ENCODE measurements around the gene ERP44. TPM values are rescaled to one million over a fixed set of nuclear protein-coding genes. Genes with fewer than 3 reads are reported as not detected.

ERP44 gene
- total RNA-seq, 1 experiment from 2014 or later: 9.4 TPM

DNA sequence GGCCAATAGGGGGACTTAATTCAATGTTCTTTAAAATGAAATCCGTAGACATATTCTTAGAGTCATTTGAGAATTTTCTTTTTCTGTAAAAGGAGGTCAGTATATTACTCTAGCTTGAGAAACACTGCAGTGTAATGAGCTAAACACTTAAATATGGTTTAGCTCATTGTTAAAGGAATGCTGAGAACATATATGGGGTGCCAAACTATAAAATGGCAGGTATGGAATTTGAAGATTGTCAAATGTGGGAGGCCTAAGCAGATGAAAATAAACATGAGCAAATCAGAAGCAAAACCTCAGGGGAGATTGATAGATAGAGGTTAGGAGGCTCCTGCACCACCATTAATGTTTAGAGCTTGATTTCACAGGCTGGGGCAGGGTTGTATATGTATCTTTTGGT lies 134.5 kb downstream of the ERP44 start:
- ATAC-seq (no peak), DNase-seq (ENCODE audit: low read depth, low spot score) (no peak)
- TF ChIP-seq YY1 (IDR thresholded peaks at IDR 0.05; ENCODE audit: extremely low read depth, insufficient replicate concordance, low read depth, low read length): no peak
- no peak for TF ChIP-seq JUND (IDR thresholded peaks at IDR 0.05)
- no peak for TF ChIP-seq ELF1 (IDR thresholded peaks at IDR 0.05; ENCODE audit: borderline replicate concordance, low read depth)
- CTCF ChIA-PET: no interaction called here
- Histone ChIP-seq H3K27me3 (ENCODE audit: insufficient read depth, low read length) (no peaks in the 10 kb centered on the region), H3K9me3 (ENCODE audit: control insufficient read depth in 1 of 2, insufficient read depth in 1 of 2, low read depth in 1 of 2, low read length in 2 of 2) (no peaks in the 10 kb centered on the region), H3K4me3 (replicated peaks in 1 of 2; ENCODE audit: low read depth in 1 of 2, low read length in 2 of 2) (no peak overlapping the region), H3K4me2 (ENCODE audit: low read length) (no peak overlapping the region), H3K27ac (ENCODE audit: low read depth, low read length) (no peak overlapping the region), H3K9me2 (ENCODE audit: insufficient read depth) (no peaks in the 10 kb centered on the region), H2AFZ (ENCODE audit: low read depth, low read length, poor library complexity, severe bottlenecking) (no peak overlapping the region), H4K20me1 (ENCODE audit: insufficient read depth) (no peaks in the 10 kb centered on the region), H3K9ac (ENCODE audit: low read length) (no peak overlapping the region), H3K36me3 (ENCODE audit: control insufficient read depth in 1 of 2, insufficient read depth in 2 of 2, low read length in 2 of 2) (no peaks in the 10 kb centered on the region), H3K79me2 (ENCODE audit: insufficient read depth, low read length) (no peaks in the 10 kb centered on the region), H3K4me1 (ENCODE audit: control insufficient read depth in 1 of 2, insufficient read depth in 2 of 2, low read length in 2 of 2) (peaks cover 15 to 18% of the 10 kb centered on the region in 2 experiments)
- POLR2A ChIA-PET: no interaction called here
- intact Hi-C loops (cut with micrococcal nuclease): loop anchor here (10.0 kb wide), 1 partner anchor 140 kb away; the partner anchor contains the start of gene NR4A3
- RAD21 ChIA-PET (ENCODE audit: low non-redundant PET in 1 of 2, low total read pairs in 2 of 2, uncharacterized antibody in 2 of 2, unreplicated experiment in 2 of 2): no interaction called here
- BruUV-seq (replicated peaks): no TSS peak

GRCh38 chr9:99962680-99963261 lies 136.0 kb downstream of the ERP44 start:
- Histone ChIP-seq H3K4me1 (ENCODE audit: control insufficient read depth in 1 of 2, insufficient read depth in 2 of 2, low read length in 2 of 2) (peaks cover 15 to 18% of the 10 kb centered on the region in 2 experiments), H3K79me2 (ENCODE audit: insufficient read depth, low read length) (no peaks in the 10 kb centered on the region), H3K9me2 (ENCODE audit: insufficient read depth) (no peaks in the 10 kb centered on the region), H3K4me2 (ENCODE audit: low read length) (no peak overlapping the region), H2AFZ (ENCODE audit: low read depth, low read length, poor library complexity, severe bottlenecking) (no peak overlapping the region), H3K9me3 (ENCODE audit: control insufficient read depth in 1 of 2, insufficient read depth in 1 of 2, low read depth in 1 of 2, low read length in 2 of 2) (no peaks in the 10 kb centered on the region), H4K20me1 (ENCODE audit: insufficient read depth) (no peaks in the 10 kb centered on the region), H3K36me3 (ENCODE audit: control insufficient read depth in 1 of 2, insufficient read depth in 2 of 2, low read length in 2 of 2) (no peaks in the 10 kb centered on the region), H3K9ac (ENCODE audit: low read length) (no peak overlapping the region), H3K4me3 (replicated peaks in 1 of 2; ENCODE audit: low read depth in 1 of 2, low read length in 2 of 2) (no peak overlapping the region), H3K27ac (ENCODE audit: low read depth, low read length) (no peak overlapping the region), H3K27me3 (ENCODE audit: insufficient read depth, low read length) (no peaks in the 10 kb centered on the region)
- ATAC-seq (no peak), DNase-seq (ENCODE audit: low read depth, low spot score) (no peak)
- ChIA-PET CTCF (interaction anchor here (0.5 kb wide), 1 partner anchor 1632 kb away, joined by 3 read pairs; no protein-coding TSS in a partner anchor), POLR2A (no interaction called here), RAD21 (ENCODE audit: low non-redundant PET in 1 of 2, low total read pairs in 2 of 2, uncharacterized antibody in 2 of 2, unreplicated experiment in 2 of 2) (no interaction called here)
- TF ChIP-seq TCF7L2 (IDR thresholded peaks at IDR 0.05; ENCODE audit: borderline replicate concordance, extremely low read depth, insufficient read depth, insufficient read length) (no peak), ELF1 (IDR thresholded peaks at IDR 0.05; ENCODE audit: borderline replicate concordance, low read depth) (no peak), FOSL1 (IDR thresholded peaks at IDR 0.05; ENCODE audit: low read depth) (no peak), SIN3A (IDR thresholded peaks at IDR 0.05; ENCODE audit: low read depth) (no peak), ZFX (IDR thresholded peaks at IDR 0.05) (no peak)
- TF ChIP-seq, protein P1, sequence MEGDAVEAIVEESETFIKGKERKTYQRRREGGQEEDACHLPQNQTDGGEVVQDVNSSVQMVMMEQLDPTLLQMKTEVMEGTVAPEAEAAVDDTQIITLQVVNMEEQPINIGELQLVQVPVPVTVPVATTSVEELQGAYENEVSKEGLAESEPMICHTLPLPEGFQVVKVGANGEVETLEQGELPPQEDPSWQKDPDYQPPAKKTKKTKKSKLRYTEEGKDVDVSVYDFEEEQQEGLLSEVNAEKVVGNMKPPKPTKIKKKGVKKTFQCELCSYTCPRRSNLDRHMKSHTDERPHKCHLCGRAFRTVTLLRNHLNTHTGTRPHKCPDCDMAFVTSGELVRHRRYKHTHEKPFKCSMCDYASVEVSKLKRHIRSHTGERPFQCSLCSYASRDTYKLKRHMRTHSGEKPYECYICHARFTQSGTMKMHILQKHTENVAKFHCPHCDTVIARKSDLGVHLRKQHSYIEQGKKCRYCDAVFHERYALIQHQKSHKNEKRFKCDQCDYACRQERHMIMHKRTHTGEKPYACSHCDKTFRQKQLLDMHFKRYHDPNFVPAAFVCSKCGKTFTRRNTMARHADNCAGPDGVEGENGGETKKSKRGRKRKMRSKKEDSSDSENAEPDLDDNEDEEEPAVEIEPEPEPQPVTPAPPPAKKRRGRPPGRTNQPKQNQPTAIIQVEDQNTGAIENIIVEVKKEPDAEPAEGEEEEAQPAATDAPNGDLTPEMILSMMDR (IDR thresholded peaks at IDR 0.05 in 2 of 3, conservative IDR thresholded peaks at IDR 0.05 in 1 of 3; ENCODE audit: borderline replicate concordance in 1 of 3, insufficient read depth in 1 of 3, low read depth in 2 of 3, low read length in 2 of 3): no peak
- BruUV-seq (replicated peaks): no TSS peak
- intact Hi-C loops (cut with micrococcal nuclease): loop anchor here (10.0 kb wide), 1 partner anchor 138 kb away; the partner anchor contains the start of gene NR4A3

Measured in HCT116 (cell line).